ENCODE data around the gene TMBIM1.
A peak's percentile ranks its signal among the peaks of the same experiment; 100 is the strongest.
"Not testable (repeated sequence)": the region's sequence is repeated elsewhere in the genome, so short reads cannot be mapped to it uniquely, and the experiment has no call there.

The TMBIM1 gene

DNA sequence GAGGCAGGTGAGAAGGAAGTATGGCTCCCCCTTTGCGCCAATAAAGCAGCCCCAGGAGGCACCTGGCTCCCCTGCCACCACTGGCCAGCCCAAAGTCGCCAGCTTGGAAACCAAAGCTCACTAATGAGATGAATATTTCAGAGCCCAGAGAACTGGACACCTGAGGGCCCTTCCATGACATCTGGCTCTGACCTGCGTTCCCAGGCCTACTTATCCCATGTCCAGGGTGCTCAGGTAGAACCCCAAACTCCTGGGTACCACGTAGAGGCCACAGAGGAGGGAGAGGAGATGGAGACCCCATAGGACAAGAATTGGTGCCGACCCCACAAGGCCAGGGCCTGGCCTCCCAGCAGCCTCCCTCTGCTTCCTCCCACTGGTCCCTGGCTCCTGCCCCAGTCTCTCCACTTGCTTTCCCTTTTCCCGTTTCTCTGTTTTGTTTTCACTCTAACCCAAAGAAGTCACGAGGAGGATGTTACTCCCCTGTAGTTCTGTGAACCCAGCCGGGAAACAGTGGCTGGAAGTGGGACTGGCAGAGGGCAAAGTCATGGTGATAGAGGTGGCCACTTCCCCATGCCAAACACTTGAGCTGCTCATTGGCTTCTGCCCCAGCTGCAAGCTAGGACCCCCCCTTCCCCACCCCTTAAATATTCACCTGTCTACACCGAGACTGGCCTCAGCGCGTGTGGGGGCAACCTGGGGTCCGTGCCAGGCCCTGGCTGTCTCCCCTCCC, 820 bp downstream of the TMBIM1 start:
- no peak for DNase-seq (ENCODE audit: low read depth in 4 of 4, low spot score in 1 of 4)

DNA sequence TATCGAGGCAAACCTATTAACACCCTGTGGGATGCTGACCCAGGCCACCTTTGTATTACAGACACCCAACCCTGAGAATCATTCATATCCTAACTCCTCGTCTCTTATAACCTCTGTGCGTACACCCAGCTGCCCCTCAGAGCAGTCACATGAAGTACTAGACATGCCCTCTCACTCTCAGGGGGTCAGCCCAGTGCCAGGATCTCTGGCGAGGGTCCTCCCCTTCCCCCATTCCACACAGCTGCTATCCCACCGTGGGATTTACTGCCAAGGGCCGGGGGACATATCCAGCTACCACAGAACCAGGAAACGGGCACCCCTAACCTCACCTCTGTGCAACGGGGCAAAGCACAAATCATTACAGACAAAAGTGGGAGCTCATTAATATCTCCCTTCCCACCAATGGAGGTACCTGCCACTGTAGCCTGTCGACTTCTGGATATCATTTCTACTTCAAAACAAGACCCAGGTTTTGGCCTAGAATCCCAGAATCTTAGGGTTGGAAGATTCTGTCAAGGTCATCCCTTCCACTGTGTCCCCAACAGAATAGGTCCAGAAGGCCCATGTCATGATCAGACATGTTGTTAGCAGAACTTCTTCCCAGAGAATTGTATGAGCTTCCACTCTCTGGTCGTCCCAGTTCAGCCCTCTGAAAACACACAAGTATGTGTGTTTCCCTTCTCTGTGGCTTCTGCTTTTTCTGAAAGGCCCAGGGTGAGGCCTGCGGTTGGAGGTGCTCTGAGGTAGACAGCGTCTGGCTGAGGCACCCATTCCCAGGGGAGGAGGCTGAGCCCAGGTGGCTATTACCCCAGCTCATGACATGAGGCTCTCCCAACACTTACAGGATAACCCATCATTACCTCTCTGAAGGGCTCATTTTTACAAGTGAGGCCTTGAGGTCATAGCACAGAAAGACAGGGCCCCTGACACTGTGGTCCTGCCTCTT, 1.7 kb downstream of the TMBIM1 start:
- no peak for DNase-seq (ENCODE audit: low read depth in 4 of 4, low spot score in 1 of 4)

DNA sequence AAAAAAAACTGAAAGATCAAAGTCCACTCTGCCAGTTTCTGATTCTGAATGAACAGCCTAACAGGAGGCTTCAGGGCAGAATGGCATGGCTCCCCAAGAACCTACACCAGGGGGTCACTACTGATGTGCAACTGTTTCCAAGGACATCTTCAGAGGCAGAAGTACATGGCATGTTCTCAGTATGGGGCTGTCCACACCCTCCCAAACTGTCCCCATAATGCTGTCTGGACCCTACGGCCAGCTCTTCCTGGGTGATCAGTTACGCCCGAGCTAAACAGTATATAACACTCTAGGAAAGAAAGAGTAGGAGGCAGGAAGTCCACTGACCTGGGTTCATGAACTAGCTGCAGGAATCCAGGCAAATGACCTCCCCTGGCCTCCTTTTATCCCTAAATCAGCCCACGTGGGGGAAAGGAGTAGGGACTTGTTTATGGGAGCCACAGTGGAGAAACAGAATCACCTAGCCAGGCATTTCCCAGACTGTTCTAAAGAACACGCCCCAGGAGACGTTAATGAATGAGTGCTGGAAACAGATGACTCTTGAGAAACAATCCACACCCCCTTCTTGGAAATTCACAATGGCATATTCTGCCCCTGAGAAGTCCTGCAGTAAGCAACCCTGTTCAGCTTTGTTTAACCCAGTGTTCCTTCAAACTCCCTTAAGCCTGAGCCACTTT, 2.5 kb downstream of the TMBIM1 start:
- DNase-seq (ENCODE audit: low read depth in 4 of 4, low spot score in 1 of 4) = no peak

DNA sequence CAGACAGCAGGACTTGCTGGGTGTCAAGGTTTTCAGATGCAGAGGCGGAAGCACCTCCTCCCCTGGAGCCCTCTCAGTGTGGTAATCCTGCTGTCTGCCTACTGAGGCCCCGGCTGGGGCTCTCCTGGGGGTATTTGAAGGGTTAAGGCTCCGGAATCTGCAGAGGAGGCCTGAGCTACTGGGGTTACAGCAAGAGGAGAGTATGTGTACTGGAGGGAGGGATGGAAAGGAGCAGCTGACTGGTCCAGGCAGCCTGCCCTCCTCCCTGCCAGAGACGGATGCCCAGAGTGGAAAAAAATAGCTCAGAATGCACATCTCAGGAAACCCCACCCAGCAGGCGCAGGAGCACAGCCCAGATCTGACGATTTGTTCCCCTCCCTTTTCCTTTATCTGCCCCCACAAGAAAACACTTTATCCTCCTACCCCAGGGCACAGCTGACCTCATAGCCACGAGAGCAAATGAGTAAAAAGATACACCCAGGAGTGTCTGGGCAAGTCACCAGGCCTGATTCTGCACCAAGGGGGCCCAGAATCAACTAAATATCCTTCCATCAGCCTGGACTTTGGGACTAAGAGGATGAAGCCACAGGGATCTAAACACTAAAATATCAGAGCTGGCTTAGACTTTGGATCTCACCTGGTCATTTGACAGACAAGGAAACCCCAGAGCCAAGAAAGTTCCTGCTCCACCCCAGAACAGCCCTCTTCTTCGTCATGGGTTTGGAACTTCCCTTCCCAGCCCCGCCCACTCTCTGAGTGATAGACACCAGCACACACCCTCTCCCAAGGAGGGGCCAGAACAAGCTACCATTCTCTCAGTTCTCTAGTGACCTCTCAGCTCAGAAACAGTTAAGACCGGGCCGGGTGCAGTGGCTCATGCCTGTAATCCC, 5.5 kb downstream of the TMBIM1 start:
- peak in 3 of 4 experiments; percentile 51 to 71 (median 60) for DNase-seq (ENCODE audit: low read depth in 4 of 4, low spot score in 1 of 4)

DNA sequence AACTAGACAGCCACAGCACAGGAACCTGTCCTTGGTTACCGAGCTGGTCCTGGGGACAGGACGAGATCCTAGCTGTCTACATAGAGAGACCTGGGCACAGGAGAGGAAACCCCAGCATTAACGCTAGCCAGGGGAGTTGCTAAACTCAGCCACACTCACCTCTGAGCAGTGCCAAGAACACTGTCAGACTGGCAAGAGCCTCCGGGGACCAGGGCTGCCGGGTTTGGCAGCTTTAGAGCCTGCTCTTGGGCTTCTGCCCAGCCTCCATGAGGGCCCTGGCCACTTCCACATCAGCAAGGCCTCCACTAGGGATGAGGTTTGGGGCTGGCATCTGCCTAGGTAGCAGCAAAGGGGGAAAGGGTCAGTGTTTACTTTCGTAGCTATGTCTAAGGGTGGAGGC, 6.7 kb downstream of the TMBIM1 start:
- no peak for DNase-seq (ENCODE audit: low read depth in 4 of 4, low spot score in 1 of 4)

DNA sequence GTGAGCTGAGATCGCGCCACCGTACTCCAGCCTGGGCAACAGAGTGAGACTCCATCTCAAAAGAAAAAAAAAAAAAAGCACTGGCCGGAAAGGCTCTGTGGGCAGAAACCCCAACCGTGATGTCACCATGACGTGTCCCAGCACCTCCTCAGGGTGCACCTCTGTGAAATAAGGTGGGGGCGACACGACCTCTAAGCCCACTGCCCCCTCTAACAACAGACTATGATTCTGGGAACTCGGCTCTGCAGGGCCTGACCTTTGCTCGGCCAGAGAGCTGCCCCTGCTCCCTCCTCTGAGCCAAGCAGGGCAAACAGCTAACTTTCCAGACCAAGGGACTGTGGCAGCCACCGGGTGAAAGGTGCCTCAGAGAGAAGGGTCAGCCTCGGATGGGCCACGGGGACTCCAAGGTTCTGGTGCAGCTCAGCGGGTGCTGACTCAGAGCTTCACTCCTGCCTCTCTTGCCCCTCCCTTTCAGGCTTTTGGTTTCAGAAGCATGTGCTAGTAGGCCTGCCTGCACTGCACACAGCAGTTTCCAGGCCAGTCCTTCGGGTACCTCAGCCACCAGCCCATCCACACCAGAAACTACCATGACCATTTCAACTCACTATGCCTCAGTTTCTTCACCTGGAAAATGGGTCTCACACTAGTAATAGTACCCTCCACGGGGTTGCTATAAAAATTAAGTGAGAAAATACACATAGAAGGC, 8.0 kb downstream of the TMBIM1 start:
- peak in 2 of 4 experiments; percentile 35 to 48 for DNase-seq (ENCODE audit: low read depth in 4 of 4, low spot score in 1 of 4)

DNA sequence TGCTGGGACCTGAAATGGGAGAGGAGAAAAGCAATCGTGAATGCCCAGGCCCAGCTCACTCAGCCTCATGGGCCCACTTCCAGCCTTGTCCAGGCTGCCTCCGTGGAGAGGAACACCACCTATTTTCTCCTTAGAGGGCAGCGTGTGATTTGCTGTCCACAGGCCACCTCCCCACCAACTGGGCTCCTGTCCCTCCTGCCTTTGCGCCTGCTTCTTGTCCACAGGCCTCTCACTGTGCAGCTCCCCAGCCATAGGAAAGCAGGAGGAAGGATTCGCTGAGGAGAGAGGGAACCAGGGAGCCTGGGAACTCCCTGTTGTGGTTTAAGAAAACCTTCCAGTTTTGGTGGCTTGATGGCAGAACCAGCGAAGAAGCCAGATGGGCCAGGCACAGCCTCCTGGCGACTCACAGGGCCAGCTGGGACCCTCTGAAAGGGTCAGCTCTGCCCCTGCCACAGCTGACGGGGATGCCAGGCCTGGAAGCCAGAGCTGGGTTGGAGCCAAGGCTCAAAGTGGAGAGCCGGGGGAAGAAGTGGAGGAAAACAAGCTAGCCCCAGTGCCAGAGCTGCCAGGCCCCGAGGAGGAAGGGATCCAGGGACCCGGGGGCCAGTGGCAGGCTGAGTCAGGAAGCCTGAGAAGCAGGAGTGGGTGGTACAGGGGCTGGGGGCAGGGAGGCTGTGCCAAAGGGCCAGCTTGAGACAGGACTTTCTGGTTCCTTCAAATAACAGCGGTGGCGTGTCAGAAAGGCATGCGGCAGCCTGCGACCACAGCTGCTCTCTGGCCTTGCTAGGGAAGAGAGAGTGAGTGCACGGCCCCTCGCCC, 9.9 kb downstream of the TMBIM1 start:
- DNase-seq (ENCODE audit: low read depth in 4 of 4, low spot score in 1 of 4) = no peak

DNA sequence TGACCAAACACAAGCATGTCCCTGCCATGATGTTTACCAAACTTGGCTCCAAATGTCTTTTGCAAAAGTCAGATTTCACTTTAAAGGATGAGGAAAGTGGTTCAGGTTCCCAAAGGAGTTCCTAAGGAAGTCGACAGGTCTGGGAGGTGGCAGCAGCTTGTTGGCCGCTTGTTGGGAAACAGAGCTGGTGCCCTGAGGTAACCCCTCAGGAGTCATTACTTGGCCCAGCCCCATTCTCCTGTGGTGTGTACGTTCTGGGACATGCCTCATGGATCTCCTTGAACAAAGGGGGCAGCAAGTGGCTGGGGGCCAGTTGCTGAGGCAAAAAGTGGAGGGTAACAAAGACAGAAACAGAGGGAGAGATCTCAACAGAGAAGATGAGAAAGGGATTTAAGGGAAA, 10.9 kb downstream of the TMBIM1 start:
- no peak for DNase-seq (ENCODE audit: low read depth in 4 of 4, low spot score in 1 of 4)

DNA sequence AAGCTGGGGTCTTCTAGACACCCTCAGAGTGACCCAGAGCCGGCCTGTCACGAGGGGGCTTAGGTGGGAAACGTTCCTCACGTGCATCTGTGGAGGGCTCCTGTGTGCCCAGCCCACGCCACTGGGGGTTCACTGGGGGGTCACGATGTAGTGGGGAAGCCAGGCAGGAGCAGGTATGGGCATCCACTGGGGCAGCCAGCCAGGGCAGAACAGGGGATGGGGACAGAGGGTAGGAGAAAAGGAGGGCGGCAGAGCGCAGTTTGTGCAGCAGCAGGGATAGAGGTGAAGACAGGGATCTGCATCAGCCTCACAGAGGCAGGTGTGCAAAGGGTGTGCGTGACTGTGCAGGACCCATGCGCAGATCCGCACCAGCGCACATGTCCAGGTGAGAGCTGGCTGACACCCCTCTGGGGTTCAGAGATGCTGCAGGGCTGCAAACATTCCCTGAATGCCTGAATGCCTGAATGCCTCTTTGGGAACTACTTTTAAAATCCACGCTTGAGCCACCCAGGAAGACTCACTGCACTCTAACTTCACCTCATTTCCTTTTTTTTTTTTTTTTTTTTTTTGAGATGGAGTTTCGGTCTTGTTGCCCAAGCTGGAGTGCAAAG, 11.9 kb downstream of the TMBIM1 start:
- no peak for DNase-seq (ENCODE audit: low read depth in 4 of 4, low spot score in 1 of 4)

DNA sequence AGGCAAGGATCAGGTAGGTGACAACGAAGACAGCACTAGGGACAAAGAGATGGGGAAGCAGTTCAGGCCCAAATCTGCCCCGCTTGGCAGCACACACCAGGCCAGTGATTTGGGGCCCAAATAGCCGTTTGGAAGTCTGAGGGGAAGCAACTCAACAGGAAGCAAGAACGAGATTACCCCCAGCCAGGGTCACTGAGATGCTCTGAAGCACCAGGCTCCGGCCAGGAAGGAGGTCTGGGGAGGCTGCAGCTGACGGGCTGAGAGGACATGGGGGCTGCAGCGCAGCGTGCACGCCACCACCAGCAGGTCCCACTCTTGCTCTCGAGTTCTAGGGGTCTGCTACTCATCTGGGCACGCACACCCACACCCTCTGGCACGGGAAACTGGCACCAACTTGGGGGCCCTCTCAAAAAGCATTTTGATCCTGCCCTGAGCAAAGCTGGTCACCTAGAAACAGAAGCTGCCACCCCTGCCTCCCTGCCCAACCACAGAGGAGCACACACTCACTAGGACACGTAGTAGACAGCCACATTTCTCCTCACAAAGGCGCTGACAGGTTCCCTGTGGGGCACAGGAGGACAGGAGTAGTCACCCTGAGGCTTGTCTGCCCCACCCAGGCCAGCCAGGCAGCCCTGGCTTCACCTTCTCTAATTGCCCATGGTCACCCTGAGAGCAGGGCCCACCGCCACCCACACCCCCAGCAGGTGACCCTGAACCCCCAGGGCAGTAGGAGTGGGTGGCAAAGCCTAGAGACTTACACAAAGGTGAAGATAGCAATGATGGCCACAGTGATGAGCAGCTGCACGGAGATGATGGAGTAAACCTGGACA, 13.6 kb downstream of the TMBIM1 start:
- DNase-seq (ENCODE audit: low read depth in 4 of 4, low spot score in 1 of 4) = no peak

DNA sequence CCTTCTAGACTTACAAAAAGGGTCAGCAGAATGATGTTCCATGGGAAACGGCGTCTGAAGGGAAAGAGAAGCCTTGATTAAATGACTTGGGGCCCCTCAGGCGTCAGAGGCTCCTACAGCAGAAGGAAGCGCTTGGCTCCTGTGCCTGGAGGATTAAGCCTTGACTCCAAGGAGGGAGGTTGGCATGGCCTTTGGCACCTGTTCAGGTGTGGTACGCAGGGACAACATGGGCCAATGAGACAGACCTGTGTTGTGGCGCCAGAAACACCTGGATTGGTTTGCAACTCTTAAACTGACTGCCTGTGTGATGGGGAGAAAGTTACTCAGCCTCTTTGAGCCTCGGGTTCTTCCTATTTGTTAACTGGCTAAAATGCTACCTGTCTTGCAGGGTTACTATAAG, 14.4 kb downstream of the TMBIM1 start:
- no peak for DNase-seq (ENCODE audit: low read depth in 4 of 4, low spot score in 1 of 4)

DNA sequence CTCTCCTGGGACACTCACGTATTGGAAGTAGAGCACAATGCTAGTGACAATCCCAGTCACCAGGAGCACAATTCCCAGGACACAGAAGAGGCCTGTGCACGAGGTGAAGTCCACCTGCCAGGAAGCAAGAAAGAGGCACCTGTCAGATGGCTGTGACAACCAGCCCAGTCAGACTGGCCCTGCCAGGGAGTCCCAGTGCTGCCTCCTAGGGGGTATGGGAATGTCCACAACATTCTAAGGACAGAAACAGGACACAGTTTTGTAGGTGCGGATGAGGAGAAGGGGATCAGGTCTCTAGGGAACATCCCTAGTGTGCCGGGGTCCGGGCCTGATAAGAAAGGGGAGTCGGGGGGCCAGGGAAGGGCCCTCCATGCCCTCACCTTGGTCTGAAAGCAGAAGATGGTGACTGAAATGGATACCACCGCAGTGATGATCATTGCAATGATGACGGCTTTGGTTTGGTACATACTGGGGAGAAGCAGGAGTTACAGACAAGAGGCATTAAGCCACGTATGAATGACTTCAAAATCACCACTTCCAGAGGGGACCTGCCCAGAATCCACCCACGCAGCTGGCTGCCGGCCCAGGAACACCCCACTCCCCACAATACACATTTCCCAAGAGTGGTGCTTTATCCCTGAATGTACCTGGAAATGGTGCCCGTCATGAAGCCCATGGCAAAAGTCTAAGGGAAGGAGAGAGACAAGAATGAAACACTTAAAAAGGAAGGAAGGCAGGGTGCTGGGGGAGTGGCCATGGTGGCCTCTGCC, 15.1 kb downstream of the TMBIM1 start:
- no peak for DNase-seq (ENCODE audit: low read depth in 4 of 4, low spot score in 1 of 4)

DNA sequence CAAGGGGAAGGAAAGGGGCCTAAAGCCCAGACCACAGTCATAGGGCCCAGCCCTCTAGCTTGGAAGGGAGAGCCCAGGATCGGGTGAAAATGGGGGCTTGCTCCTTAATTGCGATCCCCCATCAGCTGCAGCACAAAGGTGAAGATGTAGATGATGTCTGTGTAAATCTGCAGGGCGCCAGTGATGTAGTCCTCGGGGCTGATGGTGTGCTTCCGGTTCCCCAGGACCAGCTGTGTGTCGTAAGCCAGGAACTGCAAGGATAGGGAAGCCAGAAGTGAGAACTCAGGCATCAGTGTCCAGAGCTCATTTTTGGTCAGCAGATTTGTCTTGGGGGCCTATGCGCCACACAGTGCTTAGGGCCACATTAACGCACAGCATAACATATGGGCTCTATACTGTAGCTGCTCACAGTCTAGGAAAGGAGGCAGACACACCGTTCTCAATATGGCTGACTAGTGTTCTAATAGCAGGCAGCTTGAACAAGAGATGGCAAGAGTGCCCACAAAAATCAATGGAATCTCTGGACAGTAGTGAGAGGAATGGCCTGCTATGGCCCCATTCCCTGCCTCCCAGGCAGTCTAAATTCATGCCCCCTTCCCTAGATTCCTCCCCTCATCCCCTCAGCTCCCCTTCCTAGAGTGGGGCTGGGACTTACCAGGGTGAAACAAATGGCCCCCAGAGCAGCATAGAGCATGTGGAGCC, 16.8 kb downstream of the TMBIM1 start:
- no peak for DNase-seq (ENCODE audit: low read depth in 4 of 4, low spot score in 1 of 4)

DNA sequence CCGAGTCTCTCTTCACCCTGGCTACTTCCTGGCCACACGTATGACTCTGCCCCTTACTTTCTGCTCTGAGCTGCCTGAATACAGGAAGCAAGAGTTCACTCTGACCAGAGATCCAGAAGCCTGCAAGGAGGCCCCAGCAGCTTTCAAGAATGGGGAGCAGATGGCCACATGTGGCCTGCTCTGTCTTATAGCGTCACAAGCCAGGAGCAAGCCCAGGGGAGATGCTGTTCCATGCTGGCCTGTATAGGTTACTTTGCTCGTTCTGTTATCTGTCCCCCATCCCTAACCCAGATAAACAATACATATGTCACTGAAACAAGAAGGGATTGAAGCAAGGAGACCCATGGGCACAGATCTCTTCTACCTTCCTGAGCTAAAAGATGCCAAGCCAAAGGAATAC, 17.7 kb downstream of the TMBIM1 start:
- DNase-seq (ENCODE audit: low read depth in 4 of 4, low spot score in 1 of 4) = no peak

DNA sequence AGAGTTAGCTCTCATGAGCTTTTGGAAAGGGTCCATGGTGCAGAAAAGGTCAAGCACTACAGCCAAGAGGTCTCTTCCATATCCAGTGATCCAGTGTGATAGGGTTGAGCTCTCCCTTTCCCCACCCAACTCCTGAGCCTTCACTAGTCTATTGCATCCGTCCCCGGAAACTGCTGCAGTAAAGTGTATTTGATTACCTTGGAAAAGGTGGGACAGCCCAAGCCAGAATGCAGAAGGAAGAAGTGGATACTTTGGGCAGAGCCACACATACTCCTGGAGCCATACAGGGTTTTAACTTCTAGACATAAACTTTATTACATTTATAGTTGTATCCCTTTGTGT, 18.4 kb downstream of the TMBIM1 start:
- no peak for DNase-seq (ENCODE audit: low read depth in 4 of 4, low spot score in 1 of 4)

DNA sequence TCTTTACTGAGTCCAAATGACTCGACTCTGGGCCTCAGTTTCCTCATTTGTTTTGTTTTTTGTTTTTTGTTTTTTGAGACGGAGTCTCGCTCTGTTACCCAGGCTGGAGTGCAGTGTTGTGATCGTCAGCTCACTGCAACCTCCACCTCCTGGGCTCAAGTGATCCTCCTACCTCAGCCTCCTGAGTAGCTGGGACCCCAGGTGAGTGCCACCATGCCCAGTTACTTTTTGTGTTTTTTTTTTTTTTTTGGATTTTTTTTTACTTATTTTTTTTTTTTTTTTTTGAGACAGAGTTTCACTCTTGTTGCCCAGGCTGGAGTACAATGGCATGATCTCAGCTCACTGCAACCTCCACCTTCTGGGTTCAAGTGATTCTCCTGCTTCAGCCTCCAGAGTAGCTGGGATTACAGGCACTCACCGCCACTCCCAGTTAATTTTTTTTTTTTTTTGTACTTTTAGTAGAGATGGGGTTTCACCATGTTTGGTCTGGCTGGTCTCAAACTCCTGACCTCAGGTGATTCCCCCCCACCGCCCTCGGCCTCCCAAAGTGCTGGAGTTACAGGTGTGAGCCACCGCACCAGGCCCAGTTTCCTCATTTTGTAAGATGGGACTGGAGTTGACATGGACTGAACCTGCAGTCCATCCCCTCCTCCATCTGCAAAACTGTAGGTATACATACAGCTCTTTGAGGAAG, 18.9 kb downstream of the TMBIM1 start:
- not testable (repeated sequence) for DNase-seq (ENCODE audit: low read depth in 4 of 4, low spot score in 1 of 4)
